Neural cell (in vitro differentiated cells): ENCODE data around the gene FAM153A. TPM values are rescaled to one million over a fixed set of nuclear protein-coding genes. Genes with fewer than 3 reads are reported as not detected.
"Not testable (repeated sequence)": the region's sequence is repeated elsewhere in the genome, so short reads cannot be mapped to it uniquely, and the experiment has no call there.

Experiments used
- H2AFZ ChIP-seq: fragments of 200-600, 300-800 bp; sonication (generic), shearing (Covaris generic); 2 replicates; pipeline ENCODE4 v1.6.0; 2014; ENCODE audit warnings: low read depth, mild to moderate bottlenecking, antibody characterized with exemption, low read length, moderate library complexity
- H3F3A ChIP-seq: fragments of 200-600 bp; shearing (Covaris generic); 2 replicates; pipeline ENCODE4 v1.6.1; 2016; ENCODE audit warnings: mild to moderate bottlenecking, moderate library complexity, mixed read lengths, antibody characterized with exemption, low read length; ENCODE audit not compliant: insufficient read depth, poor library complexity, severe bottlenecking
- H3K27ac ChIP-seq: fragments of 200-600, 300-800 bp; sonication (generic), shearing (Covaris generic); 2 replicates; pipeline ENCODE4 v1.5.1; 2014; ENCODE audit warnings: mild to moderate bottlenecking, low read length, moderate library complexity
- H3K27me3 ChIP-seq: fragments of 300-800, 200-600 bp; sonication (generic), shearing (Covaris generic); 2 replicates; pipeline ENCODE4 v1.6.0; 2014; ENCODE audit warnings: mild to moderate bottlenecking, low read depth, low read length, moderate library complexity; ENCODE audit not compliant: insufficient read depth
- H3K36me3 ChIP-seq: fragments of 300-800, 200-600 bp; sonication (generic), shearing (Covaris generic); 2 replicates; pipeline ENCODE4 v1.5.1; 2014; ENCODE audit warnings: mild to moderate bottlenecking, antibody characterized with exemption, low read length, moderate library complexity; ENCODE audit not compliant: insufficient read depth
- H3K4me2 ChIP-seq: fragments of 300-800, 200-600 bp; sonication (generic), shearing (Covaris generic); 2 replicates; pipeline ENCODE4 v1.6.0; 2014; ENCODE audit warnings: mild to moderate bottlenecking, low read length
- H3K4me3 ChIP-seq: fragments of 300-800, 200-600 bp; sonication (generic), shearing (Covaris generic); 2 replicates; pipeline ENCODE4 v1.5.1; 2014; ENCODE audit warnings: mild to moderate bottlenecking, low read length, moderate library complexity
- H3K79me2 ChIP-seq: fragments of 200-600 bp; shearing (Covaris generic); replicated peaks from 2 replicates; pipeline ENCODE4 v1.6.0; 2014; ENCODE audit warnings: mild to moderate bottlenecking, low read length, moderate library complexity; ENCODE audit not compliant: insufficient read depth
- H3K9ac ChIP-seq: fragments of 300-800, 200-600 bp; sonication (generic), shearing (Covaris generic); 2 replicates; pipeline ENCODE4 v1.6.1; 2016; ENCODE audit warnings: mild to moderate bottlenecking, low read length, mixed read lengths
- H3K9me2 ChIP-seq: fragments of 200-600 bp; shearing (Covaris generic); 2 replicates; pipeline ENCODE4 v1.6.1; 2016; ENCODE audit warnings: mild to moderate bottlenecking, low read length, mixed read lengths; ENCODE audit not compliant: insufficient read depth
- H3K9me3 ChIP-seq: fragments of 200-600, 300-800 bp; sonication (generic), shearing (Covaris generic); 2 replicates; pipeline ENCODE4 v1.6.1; 2016; ENCODE audit warnings: mild to moderate bottlenecking, mixed run types, low read length, moderate library complexity, mixed read lengths
- H4K20me1 ChIP-seq: fragments of 200-600 bp; shearing (Covaris generic); 2 replicates; pipeline ENCODE4 v1.6.1; 2016; ENCODE audit warnings: mild to moderate bottlenecking, mixed run types; ENCODE audit not compliant: insufficient read depth
- polyA plus RNA-seq: library from polyadenylated mRNA; depleted of rRNA; stranded (reverse); fragments of >200 nt; gene quantifications from 2 replicates; pipeline ENCODE4 v1.2.3, GENCODE V29; 2014

The FAM153A gene
- polyA plus RNA-seq, 1 donor from 2014 or later, result not detected

DNA sequence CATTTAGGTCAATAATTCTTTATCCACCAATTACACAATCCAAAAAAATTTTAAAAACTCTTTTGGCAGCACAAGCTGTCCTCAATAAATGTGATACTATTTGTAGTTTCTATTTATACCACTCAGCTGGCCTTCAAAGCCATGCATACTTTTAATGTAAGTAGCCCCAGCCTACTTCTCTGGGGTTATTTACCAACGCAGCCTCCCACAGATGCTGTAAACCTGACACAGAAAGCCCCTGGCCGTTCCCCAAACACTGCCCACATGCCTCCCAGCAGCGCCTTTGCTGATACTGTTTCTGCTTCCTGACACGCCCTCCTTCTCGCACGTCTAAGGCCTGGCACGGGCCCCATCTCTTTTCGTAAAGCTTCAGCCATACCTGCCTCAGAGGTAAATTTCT, 62.7 kb downstream of the FAM153A start:
- not testable (repeated sequence) for H3K36me3 ChIP-seq, H3K9me3 ChIP-seq, H3F3A ChIP-seq, H3K4me2 ChIP-seq, H3K9me2 ChIP-seq, H3K27me3 ChIP-seq, H2AFZ ChIP-seq, H4K20me1 ChIP-seq, H3K9ac ChIP-seq, H3K4me3 ChIP-seq, H3K27ac ChIP-seq, H3K79me2 ChIP-seq

DNA sequence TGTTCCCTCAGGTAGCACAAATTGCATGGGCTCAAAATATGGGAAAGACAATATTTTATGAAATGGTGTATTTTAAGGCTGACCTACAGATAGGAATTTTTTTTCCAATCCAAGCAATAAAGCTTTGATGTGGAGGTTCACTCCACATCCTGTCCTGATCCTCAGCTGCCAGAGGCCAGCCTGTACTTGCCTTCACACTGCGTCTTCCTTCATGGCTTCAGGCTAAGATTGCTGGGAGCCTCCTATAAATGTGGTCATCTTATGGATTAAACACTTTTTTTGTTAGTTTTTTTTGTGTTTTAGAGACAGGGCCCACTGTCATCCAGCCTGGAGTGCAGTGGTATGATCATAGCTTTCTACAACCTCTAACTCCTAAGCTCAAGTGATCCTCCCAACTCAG, 67.3 kb downstream of the FAM153A start:
- not testable (repeated sequence) for H3K4me3 ChIP-seq, H3K4me2 ChIP-seq, H3K27ac ChIP-seq, H3F3A ChIP-seq, H4K20me1 ChIP-seq, H3K9ac ChIP-seq, H3K27me3 ChIP-seq, H3K9me2 ChIP-seq, H3K36me3 ChIP-seq, H3K79me2 ChIP-seq, H3K9me3 ChIP-seq, H2AFZ ChIP-seq

DNA sequence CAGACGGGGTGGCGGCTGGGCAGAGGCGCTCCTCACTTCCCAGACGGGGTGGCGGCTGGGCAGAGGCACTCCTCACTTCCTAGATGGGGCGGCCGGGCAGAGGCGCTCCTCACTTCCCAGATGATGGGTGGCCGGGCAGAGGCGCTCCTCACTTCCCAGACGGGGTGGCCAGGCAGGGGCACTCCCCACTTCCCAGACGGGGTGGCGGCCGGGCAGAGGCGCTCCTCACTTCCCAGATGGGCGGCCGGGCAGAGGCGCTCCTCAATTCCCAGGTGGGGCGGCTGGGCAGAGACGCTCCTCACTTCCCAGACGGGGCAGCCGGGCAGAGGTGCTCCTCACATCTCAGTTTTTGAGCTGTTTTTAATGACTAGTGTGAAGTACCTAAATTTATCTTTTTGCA, 86.6 kb downstream of the FAM153A start:
- not testable (repeated sequence) for H3K9me2 ChIP-seq, H3K79me2 ChIP-seq, H2AFZ ChIP-seq, H3K27ac ChIP-seq, H3K36me3 ChIP-seq, H3K9ac ChIP-seq, H4K20me1 ChIP-seq, H3K4me2 ChIP-seq, H3F3A ChIP-seq, H3K9me3 ChIP-seq, H3K4me3 ChIP-seq, H3K27me3 ChIP-seq

DNA sequence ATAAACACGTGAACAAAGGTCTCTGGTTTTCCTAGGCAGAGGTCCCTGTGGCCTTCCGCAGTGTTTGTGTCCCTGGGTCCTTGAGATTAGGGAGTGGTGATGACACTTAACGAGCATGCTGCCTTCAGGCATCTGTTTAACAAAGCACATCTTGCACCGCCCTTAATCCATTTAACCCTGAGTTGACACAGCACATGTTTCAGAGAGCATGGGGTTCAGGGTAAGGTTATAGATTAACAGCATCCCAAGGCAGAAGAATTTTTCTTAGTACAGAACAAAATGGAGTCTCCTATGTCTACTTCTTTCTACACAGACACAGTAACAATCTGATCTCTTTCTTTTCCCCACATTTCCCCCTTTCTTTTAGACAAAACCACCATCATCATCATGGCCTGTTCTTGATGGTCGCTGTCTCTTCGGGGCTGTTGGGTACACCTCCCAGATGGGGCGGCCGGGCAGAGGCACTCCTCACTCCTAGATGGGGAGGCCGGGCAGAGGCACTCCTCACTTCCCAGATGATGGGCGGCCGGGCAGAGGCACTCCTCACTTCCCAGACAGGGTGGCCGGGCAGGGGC, 87.3 kb downstream of the FAM153A start:
- not testable (repeated sequence) for H3K4me3 ChIP-seq, H4K20me1 ChIP-seq, H3K9me2 ChIP-seq, H2AFZ ChIP-seq, H3F3A ChIP-seq, H3K4me2 ChIP-seq, H3K9ac ChIP-seq, H3K27ac ChIP-seq, H3K27me3 ChIP-seq, H3K9me3 ChIP-seq, H3K79me2 ChIP-seq, H3K36me3 ChIP-seq

DNA sequence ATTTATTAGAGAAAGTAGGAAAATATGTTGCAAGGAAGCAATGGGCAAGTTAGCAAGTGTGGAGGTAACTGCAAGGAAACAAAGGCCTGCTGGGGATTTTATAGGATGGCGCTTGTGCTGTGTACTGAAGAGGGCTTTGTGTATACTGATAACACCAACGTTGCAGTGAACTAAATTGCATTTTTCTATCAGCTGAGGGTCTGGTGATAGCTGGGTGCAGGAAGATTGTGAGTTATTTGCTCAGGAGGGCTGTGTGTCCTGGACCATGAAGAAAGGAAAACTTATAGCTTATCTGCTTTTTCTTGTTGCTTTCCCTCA, 88.2 kb downstream of the FAM153A start:
- H3K9me3 ChIP-seq, H3K27me3 ChIP-seq, H3F3A ChIP-seq, H3K4me2 ChIP-seq, H3K9me2 ChIP-seq, H2AFZ ChIP-seq, H3K9ac ChIP-seq, H3K4me3 ChIP-seq, H4K20me1 ChIP-seq, H3K79me2 ChIP-seq, H3K27ac ChIP-seq, H3K36me3 ChIP-seq: not testable (repeated sequence)

DNA sequence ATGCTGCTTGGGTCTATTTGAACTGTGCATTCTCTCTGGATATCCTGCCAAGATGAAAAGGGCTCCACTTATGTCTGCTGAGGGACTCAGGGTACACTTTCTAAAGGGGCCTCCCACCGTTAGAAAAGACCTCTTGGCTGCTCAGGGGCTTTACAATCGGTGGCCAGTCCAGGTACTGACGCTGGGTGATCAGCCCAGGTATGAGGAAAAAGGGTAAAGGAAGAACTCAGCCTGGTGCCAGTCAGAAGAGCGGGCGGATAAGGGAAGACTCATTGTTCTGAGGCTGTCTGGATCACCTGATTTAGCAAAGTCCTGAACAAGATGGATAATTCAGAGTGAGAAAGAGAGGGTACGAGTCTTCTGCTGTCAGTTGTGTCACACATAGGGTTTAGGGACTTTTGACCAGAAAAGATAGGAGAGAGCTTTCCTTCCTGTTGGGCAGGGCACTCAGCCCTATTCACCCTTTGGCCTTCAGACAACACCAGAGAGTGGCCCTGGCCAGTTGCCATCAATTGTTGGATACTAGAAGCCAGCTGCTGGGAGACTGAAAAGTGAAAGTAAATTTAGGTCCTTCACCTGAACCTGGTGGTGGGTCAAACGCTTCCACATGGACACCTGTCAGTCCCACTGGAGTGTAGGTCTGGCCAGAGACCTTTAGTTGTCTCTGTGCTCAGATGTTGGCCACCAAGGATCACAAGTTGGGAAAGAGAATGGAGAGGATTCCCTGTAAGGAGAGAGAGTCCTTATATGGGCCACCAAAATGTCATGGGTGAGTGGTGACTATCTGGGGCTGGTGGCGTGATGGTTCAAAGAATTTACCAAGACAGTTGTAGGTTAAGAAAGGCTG, 88.8 kb downstream of the FAM153A start:
- not testable (repeated sequence) for H2AFZ ChIP-seq, H3K4me2 ChIP-seq, H3K27ac ChIP-seq, H3K9ac ChIP-seq, H3K36me3 ChIP-seq, H4K20me1 ChIP-seq, H3K4me3 ChIP-seq, H3K79me2 ChIP-seq, H3K9me2 ChIP-seq, H3F3A ChIP-seq, H3K27me3 ChIP-seq, H3K9me3 ChIP-seq

DNA sequence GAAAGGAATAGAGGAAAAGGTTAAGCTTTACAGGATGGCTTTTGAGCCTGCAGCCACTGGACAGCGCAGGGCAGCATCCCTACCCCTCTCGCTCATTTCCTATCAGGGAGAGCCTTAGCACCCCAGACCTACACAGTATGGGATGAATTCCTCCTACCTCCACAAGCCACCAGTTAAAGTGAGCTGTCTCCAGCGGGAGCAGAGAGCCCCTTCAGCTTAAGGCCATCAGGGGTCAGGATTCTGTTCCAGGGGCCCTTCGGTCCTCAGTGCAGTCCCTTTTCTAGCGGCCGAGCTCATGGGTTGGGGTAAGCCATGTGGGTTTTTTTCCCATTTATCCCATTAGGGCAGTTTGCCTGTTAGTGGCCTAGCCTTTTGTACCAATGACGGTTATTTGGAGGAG, 89.7 kb downstream of the FAM153A start:
- not testable (repeated sequence) for H3F3A ChIP-seq, H3K9ac ChIP-seq, H3K79me2 ChIP-seq, H3K4me2 ChIP-seq, H3K9me3 ChIP-seq, H3K27ac ChIP-seq, H2AFZ ChIP-seq, H4K20me1 ChIP-seq, H3K36me3 ChIP-seq, H3K9me2 ChIP-seq, H3K27me3 ChIP-seq, H3K4me3 ChIP-seq

DNA sequence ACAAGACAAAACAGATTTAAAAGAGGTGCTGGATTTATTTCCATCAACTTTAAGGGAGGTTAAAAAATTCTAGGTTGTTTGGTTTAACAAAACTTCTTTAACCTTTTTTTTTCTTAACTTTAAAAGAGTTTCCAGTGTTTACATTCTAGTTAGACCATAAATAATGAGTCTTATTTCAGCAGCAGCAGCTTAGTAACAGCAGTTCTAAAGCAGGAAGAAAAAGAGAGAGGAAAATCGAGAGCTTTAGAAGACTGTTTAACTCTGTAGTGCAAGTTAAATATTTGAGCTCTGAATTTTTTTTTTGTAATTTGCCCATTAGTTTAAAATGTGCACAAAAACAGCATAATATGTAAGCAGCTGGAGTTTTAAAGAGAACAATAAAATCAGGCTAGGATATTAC, 90.2 kb downstream of the FAM153A start:
- H3K36me3 ChIP-seq, H4K20me1 ChIP-seq, H3K79me2 ChIP-seq, H3F3A ChIP-seq, H3K4me3 ChIP-seq, H3K4me2 ChIP-seq, H3K9me2 ChIP-seq, H3K27ac ChIP-seq, H2AFZ ChIP-seq, H3K27me3 ChIP-seq, H3K9me3 ChIP-seq, H3K9ac ChIP-seq: not testable (repeated sequence)
